Karpas-422 (cell line): ENCODE data around the gene WNT3A. TPM values are rescaled to one million over a fixed set of nuclear protein-coding genes. Genes with fewer than 3 reads are reported as not detected.

Experiments used
- DNase-seq: peaks from one replicate; pipeline ENCODE4 v3.0.0-alpha.2; 2015
- H2AFZ ChIP-seq: fragments of 200-600 bp; sonication (generic); 2 replicates; pipeline ENCODE4 v1.6.1; 2014; ENCODE audit warnings: antibody characterized with exemption, low read length, mixed read lengths
- H3K27ac ChIP-seq: fragments of 200-600 bp; sonication (generic); 2 replicates; pipeline ENCODE4 v1.5.1; 2014; ENCODE audit warnings: mild to moderate bottlenecking, low read length, moderate library complexity
- H3K27me3 ChIP-seq: fragments of 200-600 bp; sonication (generic); 2 replicates; pipeline ENCODE4 v1.6.1; 2014; ENCODE audit warnings: low read length, mixed read lengths
- H3K36me3 ChIP-seq: fragments of 200-600 bp; sonication (generic); 2 replicates; pipeline ENCODE4 v1.6.1; 2014; ENCODE audit warnings: low read length, mixed read lengths; ENCODE audit not compliant: insufficient read depth
- H3K4me1 ChIP-seq: fragments of 200-600 bp; sonication (generic); 2 replicates; pipeline ENCODE4 v1.6.1; 2014; ENCODE audit warnings: mild to moderate bottlenecking, low read length, mixed read lengths
- H3K4me2 ChIP-seq: fragments of 200-600 bp; sonication (generic); 2 replicates; pipeline ENCODE4 v1.6.1; 2014; ENCODE audit warnings: low read length, low read depth, mild to moderate bottlenecking; ENCODE audit not compliant: poor library complexity, severe bottlenecking
- H3K4me3 ChIP-seq: fragments of 200-600 bp; sonication (generic); 2 replicates; pipeline ENCODE4 v1.5.1; 2014; ENCODE audit warnings: mild to moderate bottlenecking, antibody characterized with exemption, low read length, mixed read lengths
- H3K79me2 ChIP-seq: fragments of 200-600 bp; sonication (generic); 2 replicates; pipeline ENCODE4 v1.6.1; 2014; ENCODE audit warnings: mild to moderate bottlenecking, low read length, mixed read lengths
- H3K9ac ChIP-seq: fragments of 200-600 bp; sonication (generic); 2 replicates; pipeline ENCODE4 v1.6.0; 2014; ENCODE audit warnings: low read length
- H3K9me2 ChIP-seq: fragments of 200-600 bp; sonication (generic), shearing (Covaris generic); replicated peaks from 2 replicates; pipeline ENCODE4 v1.6.0; 2014; ENCODE audit warnings: mild to moderate bottlenecking, low read length, moderate library complexity; ENCODE audit not compliant: insufficient read depth
- H3K9me3 ChIP-seq: fragments of 300-700, 200-600 bp; sonication (generic); 2 replicates; pipeline ENCODE4 v1.6.1; 2014; ENCODE audit warnings: low read length, mixed read lengths
- H4K20me1 ChIP-seq: fragments of 200-600 bp; sonication (generic); 2 replicates; pipeline ENCODE4 v1.6.1; 2014; ENCODE audit warnings: mild to moderate bottlenecking, antibody characterized with exemption, low read length, low read depth; ENCODE audit not compliant: insufficient read depth
- total RNA-seq: library from RNA; depleted of rRNA; stranded (reverse); fragments of >200 nt; shearing (Covaris generic); gene quantifications from 2 replicates; pipeline ENCODE4 v1.2.3, GENCODE V29; 2014; ENCODE audit warnings: low replicate concordance

Gene WNT3A
- total RNA-seq, 1 experiment from 2014 or later, result not detected

- no peaks in the 10 kb centered on the region for H3K79me2 ChIP-seq
- H3K36me3 ChIP-seq, result no peaks in the 10 kb centered on the region
- no peaks in the 10 kb centered on the region for H3K4me1 ChIP-seq
- no peak overlapping the region for H3K4me2 ChIP-seq
- no peak overlapping the region for H2AFZ ChIP-seq
- no peaks in the 10 kb centered on the region for H3K9me2 ChIP-seq
- H3K27me3 ChIP-seq, result no peaks in the 10 kb centered on the region
- no peak overlapping the region for H3K27ac ChIP-seq
- H4K20me1 ChIP-seq, result no peaks in the 10 kb centered on the region
- no peak overlapping the region for H3K9ac ChIP-seq
- DNase-seq, result no peak
- H3K4me3 ChIP-seq, result no peak overlapping the region
- no peaks in the 10 kb centered on the region for H3K9me3 ChIP-seq
Observed at GRCh38 chr1:228064741-228065542, 58.1 kb downstream of the WNT3A start.

- Histone ChIP-seq H2AFZ (no peak overlapping the region), H3K79me2 (no peaks in the 10 kb centered on the region), H3K4me1 (no peaks in the 10 kb centered on the region), H3K36me3 (no peaks in the 10 kb centered on the region), H3K9ac (no peak overlapping the region), H3K27ac (no peak overlapping the region), H3K4me3 (no peak overlapping the region), H3K9me2 (no peaks in the 10 kb centered on the region), H3K27me3 (no peaks in the 10 kb centered on the region), H3K9me3 (no peaks in the 10 kb centered on the region), H4K20me1 (no peaks in the 10 kb centered on the region), H3K4me2 (no peak overlapping the region)
- no peak for DNase-seq
Observed at GRCh38 chr1:228065543-228066347, 58.9 kb downstream of the WNT3A start.

GRCh38 chr1:228066416-228066815 is 59.6 kb downstream of the WNT3A start:
- DNase-seq, result no peak

GRCh38 chr1:228066891-228067654 is 60.3 kb downstream of the WNT3A start:
- no peaks in the 10 kb centered on the region for H3K9me2 ChIP-seq
- no peaks in the 10 kb centered on the region for H3K27me3 ChIP-seq
- H3K9me3 ChIP-seq, result no peaks in the 10 kb centered on the region
- no peak overlapping the region for H3K27ac ChIP-seq
- no peak overlapping the region for H3K4me2 ChIP-seq
- no peak for DNase-seq
- no peak overlapping the region for H3K4me3 ChIP-seq
- H3K4me1 ChIP-seq, result no peaks in the 10 kb centered on the region
- H3K9ac ChIP-seq, result no peak overlapping the region
- H3K36me3 ChIP-seq, result no peaks in the 10 kb centered on the region
- no peaks in the 10 kb centered on the region for H3K79me2 ChIP-seq
- no peak overlapping the region for H2AFZ ChIP-seq
- H4K20me1 ChIP-seq, result no peaks in the 10 kb centered on the region

More at GRCh38 chr1:228066416-228066815, 59.6 kb downstream of the WNT3A start:
- H3K4me3 ChIP-seq, result no peak overlapping the region
- no peaks in the 10 kb centered on the region for H3K4me1 ChIP-seq
- no peaks in the 10 kb centered on the region for H3K27me3 ChIP-seq
- H3K9me2 ChIP-seq, result no peaks in the 10 kb centered on the region
- H3K4me2 ChIP-seq, result no peak overlapping the region
- H2AFZ ChIP-seq, result no peak overlapping the region
- H4K20me1 ChIP-seq, result no peaks in the 10 kb centered on the region
- no peak overlapping the region for H3K9ac ChIP-seq
- no peaks in the 10 kb centered on the region for H3K79me2 ChIP-seq
- H3K9me3 ChIP-seq, result no peaks in the 10 kb centered on the region
- H3K27ac ChIP-seq, result no peak overlapping the region
- H3K36me3 ChIP-seq, result no peaks in the 10 kb centered on the region

- Histone ChIP-seq H3K36me3 (no peaks in the 10 kb centered on the region), H3K27ac (no peak overlapping the region)
- DNase-seq, result no peak
Observed at GRCh38 chr1:228068359-228068758, 61.6 kb downstream of the WNT3A start.

GRCh38 chr1:228070173-228070572 is 63.4 kb downstream of the WNT3A start:
- H2AFZ ChIP-seq, result no peak overlapping the region
- no peaks in the 10 kb centered on the region for H3K9me3 ChIP-seq
- H4K20me1 ChIP-seq, result peaks cover 5% of the 10 kb centered on the region; the same call in 1 of the 2 replicates
- no peak overlapping the region for H3K27ac ChIP-seq
- no peaks in the 10 kb centered on the region for H3K36me3 ChIP-seq
- H3K9me2 ChIP-seq, result no peaks in the 10 kb centered on the region
- no peak overlapping the region for H3K4me3 ChIP-seq
- no peaks in the 10 kb centered on the region for H3K4me1 ChIP-seq
- H3K79me2 ChIP-seq, result no peaks in the 10 kb centered on the region
- no peaks in the 10 kb centered on the region for H3K27me3 ChIP-seq
- DNase-seq, result no peak
- no peak overlapping the region for H3K9ac ChIP-seq
- no peak overlapping the region for H3K4me2 ChIP-seq

More at GRCh38 chr1:228068359-228068758, 61.6 kb downstream of the WNT3A start:
- Histone ChIP-seq H3K9ac (no peak overlapping the region), H3K4me1 (no peaks in the 10 kb centered on the region), H2AFZ (no peak overlapping the region), H3K9me2 (no peaks in the 10 kb centered on the region), H3K9me3 (no peaks in the 10 kb centered on the region), H3K4me2 (no peak overlapping the region), H3K4me3 (no peak overlapping the region), H4K20me1 (no peaks in the 10 kb centered on the region), H3K27me3 (no peaks in the 10 kb centered on the region), H3K79me2 (no peaks in the 10 kb centered on the region)

GRCh38 chr1:228070851-228071250 is 64.1 kb downstream of the WNT3A start:
- no peak for DNase-seq
- H3K9me3 ChIP-seq, result no peaks in the 10 kb centered on the region
- no peaks in the 10 kb centered on the region for H3K27me3 ChIP-seq
- H3K36me3 ChIP-seq, result no peaks in the 10 kb centered on the region
- H3K4me1 ChIP-seq, result no peaks in the 10 kb centered on the region
- H3K27ac ChIP-seq, result no peak overlapping the region
- no peak overlapping the region for H3K4me2 ChIP-seq
- no peak overlapping the region for H3K4me3 ChIP-seq
- H3K9ac ChIP-seq, result no peak overlapping the region
- H3K79me2 ChIP-seq, result no peaks in the 10 kb centered on the region
- H2AFZ ChIP-seq, result no peak overlapping the region
- peaks cover 5% of the 10 kb centered on the region; the same call in 1 of the 2 replicates for H4K20me1 ChIP-seq
- H3K9me2 ChIP-seq, result no peaks in the 10 kb centered on the region
